Psoas muscle (tissue), 8 donors: ENCODE results near the gene OSBP. TPM values are rescaled to one million over a fixed set of nuclear protein-coding genes. Genes with fewer than 3 reads are reported as not detected.
"Not testable (repeated sequence)": the region's sequence is repeated elsewhere in the genome, so short reads cannot be mapped to it uniquely, and the experiment has no call there.

Source experiments
- ATAC-seq, 4 donors: fragments of 200-7000 bp; cut with Tn5 transposase; one replicate each; pipeline ENCODE4 v1.9.1; 2020; ENCODE audit warnings: moderate library complexity in 3 of 4, mild to moderate bottlenecking in 2 of 4
- DNase-seq, 2 donors: peaks; one replicate each; pipeline ENCODE4 v3.0.0-alpha.2; 2020
- H3K27ac ChIP-seq: fragments of 200-600 bp; one replicate; pipeline ENCODE4 v1.8.0; 2022
- H3K27me3 ChIP-seq, 3 donors: fragments of 200-600 bp in 1 of 3; one replicate each; pipeline versions ENCODE4 v1.6.1 to v1.8.0; 2013 to 2022; ENCODE audit warnings: low read length in 2 of 3, mild to moderate bottlenecking in 2 of 3, moderate library complexity in 1 of 3; ENCODE audit not compliant: insufficient read depth in 3 of 3
- H3K36me3 ChIP-seq, 2 donors: fragments of 200-600 bp in 1 of 2; one replicate each; pipeline versions ENCODE4 v1.6.1 to v1.8.0; 2013 to 2022; ENCODE audit warnings: low read depth in 1 of 2, mild to moderate bottlenecking in 1 of 2, moderate library complexity in 1 of 2; ENCODE audit not compliant: insufficient read depth in 1 of 2
- H3K4me1 ChIP-seq: fragments of 200-600 bp; one replicate; pipeline ENCODE4 v1.8.0; 2022
- H3K4me3 ChIP-seq: fragments of 200-600 bp; one replicate; pipeline ENCODE4 v1.8.0; 2022; ENCODE audit warnings: mild to moderate bottlenecking
- H3K9me3 ChIP-seq: fragments of 200-600 bp; one replicate; pipeline ENCODE4 v1.8.0; 2022
- WGBS, 3 donors: extraction: QIAGEN DNeasy Blood & Tissue Kit; methylation state at CpG; one replicate each; pipeline versions ENCODE4 v1.1.6 to v1.1.7; 2013; 5-methylcytosine and 5-hydroxymethylcytosine counted together
- intact Hi-C, 2 donors: fragments of 100-400 bp; cut with DNase I; formaldehyde crosslinking; loops; one replicate each; pipeline versions ENCODE4 v1.11.0 to v1.14.2; 2022
- polyA plus RNA-seq, 3 donors: library from polyadenylated mRNA; stranded (reverse); fragments of 200-250 nt; gene quantifications; one replicate each; pipeline ENCODE4 v1.2.3, GENCODE V29; 2013
- total RNA-seq, 4 donors: library from RNA; stranded (reverse); fragmentation: NEBNext Ultra II Directional in 2 of 4; extraction: Animal tissue kit (Norgen Biotek cat#: 25700) in 2 of 4; gene quantifications; one replicate each; pipeline versions ENCODE4 v1.2.1 to v1.2.4, GENCODE V29; 2021 to 2023
- TF ChIP-seq, protein P1 (sequence below): fragments of 200-600 bp; IDR thresholded peaks from one replicate; pipeline ENCODE4 v1.8.0; 2022; ENCODE audit warnings: antibody characterized with exemption
- donor health status: healthy with polysubstance abuse.
- donor health status: DM: no; HTN: no; CAD: no; lungs with moderate emphysema.
- donor health status: Bipolar disorder and iron deficiency.
- donor health status: healthy.
- donor health status: DM: yes; HTN: yes; CAD: no.
- donor health status: DM: no; HTN: no; CAD: no.
- donor health status: DM: no; HTN: no; CAD: no.
- donor health status: DM: yes; HTN: yes; CAD: no.

Gene OSBP
- total and polyA plus RNA-seq, 7 donors = 12.9 to 51.2 (median 43.3) TPM

DNA sequence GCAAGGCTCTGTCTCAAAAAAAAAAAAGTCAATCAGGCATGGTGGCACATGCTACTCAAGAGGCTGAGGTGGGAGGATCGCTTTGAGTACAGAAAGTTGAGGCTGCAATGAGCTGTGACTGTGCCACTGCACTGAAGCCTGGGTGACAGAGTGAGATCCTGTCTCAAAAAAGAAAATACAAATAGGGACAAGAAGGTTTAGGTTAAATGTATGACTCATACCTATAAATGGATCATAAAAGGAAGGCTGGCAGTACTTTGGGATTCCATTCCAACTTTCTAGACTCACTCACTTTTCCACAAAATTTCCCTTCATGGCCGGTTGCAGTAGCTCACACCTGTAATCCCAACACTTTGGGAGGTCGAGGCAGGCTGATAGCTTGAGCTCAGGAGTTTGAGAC is 25.6 kb upstream of the OSBP start:
- Histone ChIP-seq H3K27ac (no peak overlapping the region), H3K4me1 (no peaks in the 10 kb centered on the region), H3K36me3 (peaks cover 21 to 97% of the 10 kb centered on the region in 2 donors), H3K9me3 (no peaks in the 10 kb centered on the region), H3K4me3 (no peak overlapping the region), H3K27me3 (no peaks in the 10 kb centered on the region)
- 95 to 96% (median 96%) methylated on average over 3 of the region's 3 CpGs for WGBS, 3 donors
- TF ChIP-seq, protein P1, sequence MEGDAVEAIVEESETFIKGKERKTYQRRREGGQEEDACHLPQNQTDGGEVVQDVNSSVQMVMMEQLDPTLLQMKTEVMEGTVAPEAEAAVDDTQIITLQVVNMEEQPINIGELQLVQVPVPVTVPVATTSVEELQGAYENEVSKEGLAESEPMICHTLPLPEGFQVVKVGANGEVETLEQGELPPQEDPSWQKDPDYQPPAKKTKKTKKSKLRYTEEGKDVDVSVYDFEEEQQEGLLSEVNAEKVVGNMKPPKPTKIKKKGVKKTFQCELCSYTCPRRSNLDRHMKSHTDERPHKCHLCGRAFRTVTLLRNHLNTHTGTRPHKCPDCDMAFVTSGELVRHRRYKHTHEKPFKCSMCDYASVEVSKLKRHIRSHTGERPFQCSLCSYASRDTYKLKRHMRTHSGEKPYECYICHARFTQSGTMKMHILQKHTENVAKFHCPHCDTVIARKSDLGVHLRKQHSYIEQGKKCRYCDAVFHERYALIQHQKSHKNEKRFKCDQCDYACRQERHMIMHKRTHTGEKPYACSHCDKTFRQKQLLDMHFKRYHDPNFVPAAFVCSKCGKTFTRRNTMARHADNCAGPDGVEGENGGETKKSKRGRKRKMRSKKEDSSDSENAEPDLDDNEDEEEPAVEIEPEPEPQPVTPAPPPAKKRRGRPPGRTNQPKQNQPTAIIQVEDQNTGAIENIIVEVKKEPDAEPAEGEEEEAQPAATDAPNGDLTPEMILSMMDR = no peak
- intact Hi-C loops = loop anchor here in 1 of 2 donors (5.0 kb wide), 1 partner anchor 59 kb away; no protein-coding TSS in a partner anchor
- ATAC-seq (peak in 3 of 4 donors; percentile 19 to 76 (median 41)), DNase-seq (no peak)

DNA sequence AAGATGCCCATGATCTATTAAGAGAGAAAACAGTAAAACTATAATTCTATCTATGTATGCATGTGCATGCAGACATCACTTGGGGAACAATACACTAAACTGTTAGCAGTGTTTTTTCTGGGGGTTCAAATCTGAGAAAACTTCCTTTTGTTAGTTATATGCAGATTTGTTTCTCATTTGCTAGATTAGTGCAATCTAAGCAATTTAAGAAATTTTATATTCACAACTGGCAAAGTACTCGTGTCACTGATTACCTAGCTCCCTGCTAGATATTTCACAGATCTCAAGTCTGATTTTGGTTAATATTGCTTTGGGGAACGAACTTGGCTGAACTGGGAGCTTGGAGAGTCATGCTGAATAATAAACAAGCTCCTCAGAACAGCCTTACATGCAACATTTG is 14.9 kb upstream of the OSBP start:
- DNase-seq (no peak), ATAC-seq (no peak)
- Histone ChIP-seq H3K9me3 (no peaks in the 10 kb centered on the region), H3K4me1 (no peaks in the 10 kb centered on the region), H3K4me3 (no peak overlapping the region), H3K27ac (no peak overlapping the region), H3K27me3 (no peaks in the 10 kb centered on the region), H3K36me3 (peaks cover 0 to 6% of the 10 kb centered on the region in 2 donors)
- TF ChIP-seq, protein P1 = no peak
- WGBS, 3 donors = 82 to 89% (median 88%) methylated on average over 2 of the region's 2 CpGs
- intact Hi-C loops = no loop called here

DNA sequence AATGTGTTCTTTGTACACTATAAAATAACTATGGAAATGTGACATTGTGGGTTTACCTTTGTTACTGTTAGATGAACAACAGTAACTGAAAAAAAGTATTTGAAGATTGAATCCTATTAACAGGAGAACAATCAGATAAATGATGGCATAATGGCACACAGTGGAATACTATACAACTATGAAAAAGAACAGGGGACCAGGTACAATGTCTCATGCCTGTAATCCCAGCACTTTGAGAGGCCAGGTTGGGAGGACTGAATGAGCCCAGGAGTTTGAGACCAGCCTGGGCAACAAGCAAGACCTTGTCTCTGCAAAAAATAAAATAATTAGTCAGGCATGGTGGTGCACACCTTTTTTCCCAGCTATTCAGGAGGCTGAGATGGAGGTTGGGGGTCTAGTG is 14.4 kb upstream of the OSBP start:
- TF ChIP-seq, protein P1 = no peak
- Histone ChIP-seq H3K4me1 (no peaks in the 10 kb centered on the region), H3K4me3 (no peak overlapping the region), H3K36me3 (peaks cover 0 to under 1% of the 10 kb centered on the region in 2 donors), H3K27ac (no peak overlapping the region), H3K9me3 (no peaks in the 10 kb centered on the region), H3K27me3 (no peaks in the 10 kb centered on the region)
- no peak for ATAC-seq
- DNase-seq = no peak
- intact Hi-C loops = no loop called here

DNA sequence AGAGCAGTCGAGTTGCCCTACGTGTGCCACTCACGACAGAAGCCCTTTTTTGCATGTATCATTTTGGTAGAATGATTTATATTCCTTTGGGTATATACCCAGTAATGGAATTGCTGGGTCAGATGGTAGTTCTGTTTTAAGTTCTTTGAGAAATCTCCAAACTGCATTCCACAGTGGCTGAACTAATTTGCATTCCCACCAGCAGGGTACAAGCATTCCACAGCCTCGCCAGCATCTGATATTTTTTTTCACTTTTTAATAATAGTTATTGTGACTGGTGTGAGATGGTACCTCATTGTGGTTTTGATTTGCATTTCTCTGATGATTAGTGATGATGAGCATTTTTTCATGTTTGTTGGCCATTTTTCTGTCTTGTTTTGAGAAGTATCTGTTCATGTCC is 11.4 kb upstream of the OSBP start:
- H3K27ac ChIP-seq, H3K4me3 ChIP-seq, DNase-seq, H3K9me3 ChIP-seq, H3K4me1 ChIP-seq, H3K36me3 ChIP-seq, H3K27me3 ChIP-seq, intact Hi-C loops, ATAC-seq: not testable (repeated sequence)
- 76 to 88% (median 78%) methylated on average over 4 of the region's 4 CpGs for WGBS, 3 donors

DNA sequence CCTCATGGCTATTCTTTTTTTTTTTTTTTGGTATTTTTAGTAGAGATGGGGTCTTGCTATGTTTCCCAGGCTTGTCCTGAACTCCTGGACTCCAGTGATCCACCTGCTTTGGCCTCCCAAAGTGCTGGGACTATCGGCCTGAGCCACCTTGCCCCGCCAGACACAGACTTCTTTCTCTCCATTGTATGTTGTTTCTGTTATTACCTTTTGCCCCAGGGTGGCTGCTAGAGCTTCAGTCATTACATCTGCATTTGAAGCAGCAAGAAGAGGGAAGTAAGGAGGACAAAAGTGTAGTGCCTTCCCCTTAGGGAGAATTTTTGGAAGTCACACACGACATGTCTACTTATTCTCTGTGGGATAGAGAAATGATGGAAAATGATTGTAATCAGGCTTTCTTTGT is 10.1 kb upstream of the OSBP start:
- H3K9me3 ChIP-seq = no peaks in the 10 kb centered on the region
- no peaks in the 10 kb centered on the region for H3K36me3 ChIP-seq
- DNase-seq = no peak
- ATAC-seq = no peak
- no peak overlapping the region for H3K4me3 ChIP-seq
- TF ChIP-seq, protein P1 = no peak
- no peaks in the 10 kb centered on the region for H3K4me1 ChIP-seq
- intact Hi-C loops = no loop called here
- no peaks in the 10 kb centered on the region for H3K27me3 ChIP-seq
- no peak overlapping the region for H3K27ac ChIP-seq
- 73 to 90% (median 84%) methylated on average over 3 of the region's 3 CpGs for WGBS, 3 donors
